ENCODE measurements around the gene PXN.
"Not testable (repeated sequence)": the region's sequence is repeated elsewhere in the genome, so short reads cannot be mapped to it uniquely, and the experiment has no call there.

Gene PXN

GRCh38 chr12:120252071-120252906 is 13.2 kb downstream of the PXN start:
- TF ChIP-seq TSHZ2 (CRISPR knock-in tag; IDR thresholded peaks at IDR 0.05) (no peak), ZNF70 (CRISPR knock-in tag; IDR thresholded peaks at IDR 0.05) (no peak), ZFP30 (CRISPR knock-in tag; IDR thresholded peaks at IDR 0.05) (no peak), ZNF8 (CRISPR knock-in tag; IDR thresholded peaks at IDR 0.05) (no peak), RARB (CRISPR knock-in tag; IDR thresholded peaks at IDR 0.05) (no peak)
- no peak for ATAC-seq

GRCh38 chr12:120251364-120252070 is 14.0 kb downstream of the PXN start:
- ATAC-seq: not testable (repeated sequence)

GRCh38 chr12:120249875-120250795 is 15.4 kb downstream of the PXN start:
- TF ChIP-seq TOX (CRISPR knock-in tag; IDR thresholded peaks at IDR 0.05; ENCODE audit: borderline replicate concordance): no peak
- ATAC-seq: no peak

GRCh38 chr12:120249266-120249874 is 16.2 kb downstream of the PXN start:
- TF ChIP-seq ISL1 (CRISPR knock-in tag; IDR thresholded peaks at IDR 0.05) (no peak), SNAI2 (CRISPR knock-in tag; IDR thresholded peaks at IDR 0.05) (no peak), CSDC2 (CRISPR knock-in tag; IDR thresholded peaks at IDR 0.05) (no peak), RARB (CRISPR knock-in tag; IDR thresholded peaks at IDR 0.05) (no peak), TSHZ2 (CRISPR knock-in tag; IDR thresholded peaks at IDR 0.05) (no peak), TOX (CRISPR knock-in tag; IDR thresholded peaks at IDR 0.05; ENCODE audit: borderline replicate concordance) (no peak), TCF4 (CRISPR knock-in tag; IDR thresholded peaks at IDR 0.05; ENCODE audit: borderline replicate concordance) (no peak), PPARA (CRISPR knock-in tag; IDR thresholded peaks at IDR 0.05; ENCODE audit: borderline replicate concordance) (no peak), ZC3H10 (CRISPR knock-in tag; IDR thresholded peaks at IDR 0.05) (no peak), ZNF70 (CRISPR knock-in tag; IDR thresholded peaks at IDR 0.05) (no peak), BACH2 (CRISPR knock-in tag; IDR thresholded peaks at IDR 0.05; ENCODE audit: borderline replicate concordance) (no peak), CSRNP3 (CRISPR knock-in tag; IDR thresholded peaks at IDR 0.05) (no peak), ZFP30 (CRISPR knock-in tag; IDR thresholded peaks at IDR 0.05) (no peak), POU6F1 (CRISPR knock-in tag; IDR thresholded peaks at IDR 0.05; ENCODE audit: borderline replicate concordance, low read depth) (no peak), ZFP3 (CRISPR knock-in tag; IDR thresholded peaks at IDR 0.05) (no peak), ARNTL (CRISPR knock-in tag; IDR thresholded peaks at IDR 0.05; ENCODE audit: borderline replicate concordance, low read depth) (no peak), PATZ1 (CRISPR knock-in tag; IDR thresholded peaks at IDR 0.05; ENCODE audit: borderline replicate concordance) (no peak)
- ATAC-seq: no peak

Data from SK-N-SH treated with all-trans-retinoic acid at 6 μM for 48 hours (cell line).